Mesenchymal stem cell (in vitro differentiated cells and primary cell): ENCODE measurements around the gene SNX30.

Experiments
- DNase-seq: peaks from one replicate; pipeline ENCODE4 v3.0.0-alpha.2; 2013
- H2AFZ ChIP-seq: one replicate; pipeline ENCODE4 v1.6.1; 2013; ENCODE audit warnings: low read depth, mild to moderate bottlenecking, control low read depth, inconsistent platforms, low read length, moderate library complexity
- H2AK5ac ChIP-seq: 2 replicates; pipeline ENCODE4 v1.6.1; 2013; ENCODE audit warnings: low read length, moderate library complexity, mild to moderate bottlenecking, inconsistent platforms; ENCODE audit not compliant: severe bottlenecking
- H2BK120ac ChIP-seq: one replicate; pipeline ENCODE4 v1.6.1; 2013; ENCODE audit warnings: low read depth, mild to moderate bottlenecking, inconsistent platforms, low read length, moderate library complexity
- H2BK12ac ChIP-seq, 2 experiments: one replicate each; pipeline ENCODE4 v1.6.1; 2013; ENCODE audit warnings: inconsistent platforms in 2 of 2, low read length in 2 of 2, mild to moderate bottlenecking in 2 of 2, moderate library complexity in 2 of 2, control low read depth in 1 of 2
- H2BK15ac ChIP-seq: one replicate; pipeline ENCODE4 v1.6.1; 2013; ENCODE audit warnings: mild to moderate bottlenecking, low read depth, inconsistent platforms; ENCODE audit not compliant: poor library complexity, severe bottlenecking
- H2BK5ac ChIP-seq: 2 replicates; pipeline ENCODE4 v1.6.1; 2013; ENCODE audit warnings: low read depth, mild to moderate bottlenecking, low read length, control low read depth, inconsistent platforms; ENCODE audit not compliant: poor library complexity, severe bottlenecking
- H3K14ac ChIP-seq, 2 experiments: one replicate each; pipeline ENCODE4 v1.6.1; 2013; ENCODE audit warnings: inconsistent platforms in 2 of 2, low read length in 2 of 2, control low read depth in 1 of 2, mild to moderate bottlenecking in 1 of 2, moderate library complexity in 1 of 2
- H3K18ac ChIP-seq, 2 experiments: one replicate each; pipeline ENCODE4 v1.6.1; 2013; ENCODE audit warnings: inconsistent platforms in 2 of 2, low read length in 2 of 2, control low read depth in 1 of 2, low read depth in 1 of 2, mild to moderate bottlenecking in 1 of 2
- H3K23ac ChIP-seq, 2 experiments: one replicate each; pipeline ENCODE4 v1.6.1; 2013; ENCODE audit warnings: inconsistent platforms in 2 of 2, low read length in 2 of 2, mild to moderate bottlenecking in 2 of 2, moderate library complexity in 2 of 2, control low read depth in 1 of 2
- H3K27ac ChIP-seq: 2 replicates; pipeline ENCODE4 v1.5.1; 2013; ENCODE audit warnings: mild to moderate bottlenecking, moderate library complexity, low read length, control low read depth, inconsistent platforms; ENCODE audit not compliant: poor library complexity, severe bottlenecking
- H3K27me3 ChIP-seq, 2 experiments: 2 replicates each; pipeline versions ENCODE4 v1.6.1 to v1.7.0; 2013; ENCODE audit warnings: low read length in 2 of 2, mild to moderate bottlenecking in 2 of 2, moderate library complexity in 2 of 2, control low read depth in 1 of 2, inconsistent platforms in 1 of 2; ENCODE audit not compliant: control insufficient read depth in 1 of 2, insufficient read depth in 1 of 2
- H3K36me3 ChIP-seq, 2 experiments: 2 replicates each; pipeline versions ENCODE4 v1.6.1 to v1.7.0; 2013; ENCODE audit warnings: low read length in 2 of 2, control low read depth in 1 of 2, inconsistent platforms in 1 of 2, low read depth in 1 of 2, mild to moderate bottlenecking in 1 of 2; ENCODE audit not compliant: insufficient read depth in 2 of 2, control insufficient read depth in 1 of 2
- H3K4ac ChIP-seq, 2 experiments: one replicate each; pipeline ENCODE4 v1.6.1; 2013; ENCODE audit warnings: inconsistent platforms in 2 of 2, low read length in 2 of 2, mild to moderate bottlenecking in 2 of 2, moderate library complexity in 2 of 2, control low read depth in 1 of 2, low read depth in 1 of 2
- H3K4me1 ChIP-seq: 2 replicates; pipeline ENCODE4 v1.6.1; 2013; ENCODE audit warnings: low read depth, low read length, control low read depth; ENCODE audit not compliant: control insufficient read depth, insufficient read depth
- H3K4me2 ChIP-seq: 2 replicates; pipeline ENCODE4 v1.6.1; 2013; ENCODE audit warnings: low read length, mild to moderate bottlenecking, inconsistent platforms; ENCODE audit not compliant: poor library complexity, severe bottlenecking
- H3K4me3 ChIP-seq, 2 experiments: 2 replicates each; pipeline versions ENCODE4 v1.5.1 to v1.7.0; 2013; ENCODE audit warnings: low read length in 2 of 2, mild to moderate bottlenecking in 2 of 2, control low read depth in 1 of 2, low read depth in 1 of 2; ENCODE audit not compliant: insufficient read depth in 1 of 2
- H3K79me1 ChIP-seq: replicated peaks from 2 replicates; pipeline ENCODE4 v1.6.1; 2013; ENCODE audit warnings: mild to moderate bottlenecking, control low read depth, low read length, inconsistent platforms; ENCODE audit not compliant: poor library complexity, severe bottlenecking
- H3K9ac ChIP-seq: 2 replicates; pipeline ENCODE4 v1.7.0; 2013; ENCODE audit warnings: mild to moderate bottlenecking, low read length, moderate library complexity
- H3K9me3 ChIP-seq: 2 replicates; pipeline ENCODE4 v1.7.0; 2013; ENCODE audit warnings: mild to moderate bottlenecking, low read length; ENCODE audit not compliant: control insufficient read depth
- H4K8ac ChIP-seq: one replicate; pipeline ENCODE4 v1.6.1; 2013; ENCODE audit warnings: inconsistent platforms, mild to moderate bottlenecking, low read length, moderate library complexity
- H4K91ac ChIP-seq: one replicate; pipeline ENCODE4 v1.6.1; 2013; ENCODE audit warnings: mild to moderate bottlenecking, low read length, inconsistent platforms
- WGBS: methylation state at CpG from one replicate; pipeline ENCODE4 v1.1.7; 2013; ENCODE audit warnings: mixed read lengths; 5-methylcytosine and 5-hydroxymethylcytosine counted together

The SNX30 gene

GRCh38 chr9:112755675-112756074 is 5.1 kb downstream of the SNX30 start:
- H2BK12ac ChIP-seq: no peak overlapping the region
- no peak overlapping the region for H3K23ac ChIP-seq
- H4K91ac ChIP-seq: no peak overlapping the region
- no peak overlapping the region for H3K18ac ChIP-seq
- H2AK5ac ChIP-seq: peak overlapping the region; percentile 20
- H2BK5ac ChIP-seq: no peak overlapping the region
- H3K9ac ChIP-seq: no peak overlapping the region
- no peak overlapping the region for H2AFZ ChIP-seq
- DNase-seq: no peak
- no peak overlapping the region for H3K27ac ChIP-seq
- no peak overlapping the region for H3K4me2 ChIP-seq
- H3K4ac ChIP-seq: no peak overlapping the region
- H2BK120ac ChIP-seq: no peak overlapping the region
- peaks cover 0 to 4% of the 10 kb centered on the region in 2 experiments for H3K36me3 ChIP-seq
- 93% methylated on average over 4 of the region's 4 CpGs for WGBS
- H4K8ac ChIP-seq: no peak overlapping the region
- H3K14ac ChIP-seq: no peak overlapping the region
- H3K79me1 ChIP-seq: peaks cover 40% of the 10 kb centered on the region
- no peak overlapping the region for H2BK15ac ChIP-seq
- no peaks in the 10 kb centered on the region for H3K9me3 ChIP-seq
- H3K27me3 ChIP-seq: no peaks in the 10 kb centered on the region
- H3K4me3 ChIP-seq: no peak overlapping the region
- peaks cover 16% of the 10 kb centered on the region for H3K4me1 ChIP-seq

- Histone ChIP-seq H2AFZ (no peak overlapping the region), H3K4me1 (peaks cover 8% of the 10 kb centered on the region), H3K9me3 (no peaks in the 10 kb centered on the region), H2BK12ac (no peak overlapping the region), H3K27ac (no peak overlapping the region), H3K36me3 (peaks cover 0 to 4% of the 10 kb centered on the region in 2 experiments), H3K14ac (no peak overlapping the region), H2AK5ac (no peak overlapping the region), H3K4me3 (no peak overlapping the region), H3K18ac (no peak overlapping the region), H2BK15ac (no peak overlapping the region), H3K4ac (no peak overlapping the region), H2BK120ac (no peak overlapping the region), H3K79me1 (peaks cover 44% of the 10 kb centered on the region), H3K4me2 (no peak overlapping the region), H4K91ac (no peak overlapping the region), H3K9ac (no peak overlapping the region), H3K23ac (no peak overlapping the region), H2BK5ac (no peak overlapping the region), H3K27me3 (no peaks in the 10 kb centered on the region), H4K8ac (no peak overlapping the region)
- 79% methylated on average over 7 of the region's 7 CpGs for WGBS
- DNase-seq: no peak
These were observed 6.8 kb downstream of the SNX30 start for GRCh38 chr9:112757282-112757883.

- H3K36me3 ChIP-seq: peaks cover 0 to 4% of the 10 kb centered on the region in 2 experiments
- no peak overlapping the region for H2BK5ac ChIP-seq
- H2BK120ac ChIP-seq: no peak overlapping the region
- H3K4me1 ChIP-seq: peaks cover 10% of the 10 kb centered on the region
- H3K18ac ChIP-seq: no peak overlapping the region
- H3K4ac ChIP-seq: no peak overlapping the region
- no peak overlapping the region for H4K8ac ChIP-seq
- no peak overlapping the region for H3K4me2 ChIP-seq
- no peak overlapping the region for H2BK12ac ChIP-seq
- no peaks in the 10 kb centered on the region for H3K27me3 ChIP-seq
- H2BK15ac ChIP-seq: no peak overlapping the region
- peaks cover 48% of the 10 kb centered on the region for H3K79me1 ChIP-seq
- no peak overlapping the region for H4K91ac ChIP-seq
- H3K4me3 ChIP-seq: no peak overlapping the region
- 100% methylated on average over 2 of the region's 2 CpGs for WGBS
- no peak overlapping the region for H2AK5ac ChIP-seq
- H3K27ac ChIP-seq: no peak overlapping the region
- DNase-seq: no peak
- H2AFZ ChIP-seq: no peak overlapping the region
- H3K23ac ChIP-seq: no peak overlapping the region
- H3K9ac ChIP-seq: no peak overlapping the region
- no peak overlapping the region for H3K14ac ChIP-seq
- no peaks in the 10 kb centered on the region for H3K9me3 ChIP-seq
These were observed 7.4 kb downstream of the SNX30 start for GRCh38 chr9:112757940-112758339.

GRCh38 chr9:112760821-112761220 is 10.3 kb downstream of the SNX30 start:
- Histone ChIP-seq H3K4me3 (no peak overlapping the region), H4K8ac (no peak overlapping the region), H2AK5ac (no peak overlapping the region), H3K27ac (no peak overlapping the region), H3K79me1 (peaks cover 48% of the 10 kb centered on the region), H3K9ac (no peak overlapping the region), H3K14ac (no peak overlapping the region), H3K36me3 (peaks cover 0 to 4% of the 10 kb centered on the region in 2 experiments), H3K9me3 (no peaks in the 10 kb centered on the region), H3K27me3 (no peaks in the 10 kb centered on the region), H4K91ac (no peak overlapping the region), H3K4me1 (peaks cover 2% of the 10 kb centered on the region), H3K4me2 (no peak overlapping the region), H2BK120ac (no peak overlapping the region), H2AFZ (no peak overlapping the region), H2BK12ac (no peak overlapping the region), H3K4ac (no peak overlapping the region), H2BK5ac (no peak overlapping the region), H2BK15ac (no peak overlapping the region), H3K18ac (no peak overlapping the region), H3K23ac (no peak overlapping the region)
- no peak for DNase-seq
- 84% methylated on average over 8 of the region's 8 CpGs for WGBS
